ENCODE results near the gene AP4B1.

The AP4B1 gene

DNA sequence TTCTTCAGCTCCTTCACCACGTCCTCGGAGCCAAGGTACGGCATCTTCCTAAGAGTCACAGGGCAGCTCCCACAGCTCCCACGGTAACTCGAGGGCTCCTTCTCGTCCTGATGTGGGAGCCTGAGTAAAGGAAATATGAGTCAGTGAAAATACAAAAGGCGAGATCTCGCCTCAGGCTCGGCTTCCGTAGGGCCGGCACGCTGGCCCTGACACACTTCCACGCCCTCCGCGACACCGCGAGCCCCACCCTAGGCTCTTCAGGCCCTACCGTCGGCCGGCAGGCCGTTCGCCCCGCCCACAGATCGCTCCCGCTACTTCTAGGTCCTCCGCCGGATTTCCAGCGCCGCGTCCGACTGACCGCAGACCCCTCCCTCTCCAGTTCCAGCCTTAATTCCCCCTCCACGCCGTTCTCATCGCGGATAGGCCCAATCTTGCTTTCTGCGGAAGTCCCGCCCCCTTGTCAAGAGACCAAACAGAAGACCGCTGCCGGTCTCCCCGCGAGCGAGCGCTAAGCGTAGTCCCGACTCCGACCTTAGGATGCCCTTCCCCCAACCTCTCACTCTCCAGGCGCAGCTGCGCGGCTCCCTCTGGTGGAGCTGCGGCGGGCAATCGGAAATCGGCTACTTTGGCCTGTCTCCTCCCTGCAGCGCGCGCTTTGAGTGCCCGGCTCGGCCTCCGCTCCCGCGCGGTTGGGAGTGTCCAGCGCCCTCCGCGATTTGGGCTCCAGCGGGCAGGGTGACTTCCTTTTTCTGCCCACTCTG lies at the start of gene AP4B1, which contains the start of gene DCLRE1B:
AP4B1 (minus strand) TSS at position 126 of the 761 bp plus-strand sequence; CDS start at position 44, 82 bp downstream.
DCLRE1B (plus strand) TSS at position 653 of the 761 bp plus-strand sequence. CDS start 261 bp downstream, outside the sequence.
- in situ Hi-C loops (cut with HindIII; ENCODE audit: low sequenced_read_pairs), result no loop called here

DNA sequence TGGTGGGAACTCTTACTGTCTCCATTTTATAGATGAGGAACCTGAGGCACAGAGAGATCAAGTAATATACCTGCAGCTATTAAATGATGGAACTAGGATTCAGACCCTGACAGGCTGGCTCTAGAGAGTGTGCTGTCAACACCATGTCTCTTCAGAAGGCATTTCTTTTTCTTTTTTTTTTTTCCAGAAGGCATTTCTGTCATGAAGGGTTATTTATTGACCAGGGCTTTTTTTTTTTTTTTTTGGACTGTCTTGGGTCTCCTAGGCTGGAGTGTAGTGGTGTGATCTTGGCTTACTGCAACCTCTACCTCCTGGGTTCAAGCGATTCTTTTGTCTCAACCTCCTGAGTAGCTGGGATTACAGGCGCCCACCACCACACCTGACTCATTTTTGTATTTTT lies 47.1 kb upstream of the AP4B1 start:
- in situ Hi-C loops (cut with HindIII; ENCODE audit: low sequenced_read_pairs), result no loop called here

DNA sequence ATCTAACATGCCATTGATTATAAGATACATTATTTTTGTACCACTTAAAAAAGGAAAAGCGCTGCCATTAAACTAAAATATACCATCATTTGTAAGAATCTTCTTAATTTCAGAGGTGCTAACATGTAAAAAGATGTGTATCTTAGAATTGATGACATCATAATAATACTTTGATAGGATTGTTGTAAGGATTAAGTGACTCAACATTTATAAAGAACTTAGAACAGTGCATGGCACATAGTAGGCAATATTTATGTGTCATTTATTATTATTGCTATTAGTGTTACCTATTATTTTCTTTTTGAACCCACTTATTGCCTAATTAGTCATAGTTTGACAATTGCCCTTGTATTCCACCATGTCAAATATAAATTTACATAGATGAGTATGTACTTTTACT lies 46.3 kb upstream of the AP4B1 start:
- in situ Hi-C loops (cut with HindIII; ENCODE audit: low sequenced_read_pairs), result no loop called here

DNA sequence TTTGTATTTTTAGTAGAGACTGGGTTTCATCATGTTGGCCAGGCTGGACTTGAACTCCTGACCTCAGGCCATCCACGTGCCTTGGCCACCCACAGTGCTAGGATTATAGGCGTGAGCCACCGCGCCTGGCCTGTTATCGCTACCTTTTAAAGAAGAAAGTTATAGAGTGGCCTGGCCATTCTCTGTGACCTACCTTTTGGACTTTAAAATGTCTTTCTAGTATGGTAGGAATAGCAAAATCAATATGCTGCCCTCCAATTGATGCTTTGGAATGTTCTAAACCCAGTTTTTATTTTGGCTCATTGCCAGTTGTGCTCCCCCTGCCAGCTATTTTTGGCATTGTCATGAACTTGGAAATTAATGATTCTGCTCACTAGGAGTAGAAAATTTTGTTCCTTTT lies 44.4 kb upstream of the AP4B1 start:
- in situ Hi-C loops (cut with HindIII; ENCODE audit: low sequenced_read_pairs), result loop anchor here (5.0 kb wide), 1 partner anchor 87 kb away; no protein-coding TSS in a partner anchor

DNA sequence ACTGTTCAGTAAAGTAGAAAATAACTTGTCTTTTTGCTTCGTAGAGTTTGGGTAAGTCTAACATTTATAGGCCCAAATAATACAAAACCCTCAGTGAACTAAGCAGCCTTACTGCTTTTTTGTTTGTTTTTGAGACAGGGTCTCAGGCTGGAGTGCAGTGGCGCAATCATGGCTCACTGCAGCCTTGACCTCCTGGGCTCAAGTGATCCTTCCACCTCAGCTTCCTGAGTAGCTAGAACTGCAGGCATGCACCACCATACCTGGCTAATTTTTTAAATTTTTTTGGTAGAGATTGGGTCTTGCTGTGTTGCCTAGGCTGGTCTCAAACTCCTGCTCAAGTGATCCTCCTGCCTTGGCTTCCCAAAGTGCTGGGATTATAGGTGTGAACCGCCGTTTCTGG lies 43.6 kb upstream of the AP4B1 start:
- in situ Hi-C loops (cut with HindIII; ENCODE audit: low sequenced_read_pairs), result loop anchor here (5.0 kb wide), 1 partner anchor 86 kb away; no protein-coding TSS in a partner anchor

DNA sequence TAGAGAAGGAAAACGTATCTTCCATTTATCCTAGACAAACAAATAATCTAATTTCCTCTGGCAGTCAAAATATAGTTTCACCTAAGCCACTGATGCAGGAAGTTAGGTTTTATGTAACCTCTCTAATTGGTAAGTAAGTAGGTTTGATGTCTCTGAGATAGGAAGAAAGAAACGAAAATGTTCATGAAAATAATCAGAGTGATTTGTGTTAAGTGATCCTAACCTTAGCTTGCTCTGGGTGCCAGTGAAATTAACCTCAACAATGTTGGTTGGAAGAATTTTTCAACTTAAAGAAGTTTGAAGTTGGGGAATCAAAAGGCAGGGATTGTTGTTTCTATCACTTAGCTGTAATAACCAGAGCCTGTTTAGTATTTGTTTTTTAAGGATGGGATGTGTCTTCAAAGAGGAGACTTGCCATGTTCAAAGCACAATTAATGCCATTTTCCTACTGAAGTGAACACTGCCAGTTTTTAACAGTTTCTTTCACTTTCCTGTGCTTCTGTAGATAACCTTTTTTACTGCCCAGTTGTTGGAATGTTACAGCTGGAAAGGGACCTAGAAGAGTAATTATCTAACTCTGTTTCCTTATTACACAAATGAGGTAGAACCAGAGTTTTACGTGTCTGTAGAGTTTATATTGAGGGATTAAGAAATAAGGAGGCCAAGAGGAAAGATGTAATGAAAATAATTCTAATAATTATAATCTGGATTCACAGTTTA lies 42.9 kb upstream of the AP4B1 start:
- in situ Hi-C loops (cut with HindIII; ENCODE audit: low sequenced_read_pairs), result loop anchor here (5.0 kb wide), 1 partner anchor 85 kb away; no protein-coding TSS in a partner anchor

DNA sequence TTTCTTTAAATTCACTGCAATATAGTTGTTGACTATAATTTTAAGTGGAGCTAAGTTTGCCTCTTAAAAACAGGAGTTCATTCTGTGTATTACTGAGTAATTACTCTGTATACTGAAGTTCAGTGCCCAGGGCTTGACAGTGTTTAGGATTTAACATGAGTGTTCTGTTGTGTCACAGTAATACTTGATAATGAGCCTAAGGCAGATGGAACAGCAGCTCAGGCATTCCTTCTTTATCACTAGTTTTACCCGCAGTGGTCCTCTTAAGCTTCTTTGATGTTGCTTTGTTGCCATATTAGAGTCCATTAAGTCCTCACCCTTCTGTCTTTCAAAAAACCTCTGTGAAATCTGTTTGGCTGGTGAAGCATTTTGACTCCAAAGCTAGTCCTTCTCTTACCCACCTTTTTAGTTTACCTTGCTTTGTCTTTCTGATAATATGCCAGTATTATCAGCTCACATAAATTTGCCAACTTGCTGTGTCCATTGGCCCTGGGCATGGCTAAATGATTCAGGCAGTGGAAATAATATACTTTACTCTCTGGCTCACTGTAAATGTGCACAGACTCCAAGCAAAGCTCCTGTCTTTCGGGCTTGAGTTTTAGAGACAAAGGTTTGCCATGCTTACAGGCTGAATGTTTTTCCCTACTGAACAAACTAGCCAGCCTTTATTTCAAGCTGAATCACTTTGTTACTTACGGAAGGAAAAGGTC lies 42.2 kb upstream of the AP4B1 start:
- in situ Hi-C loops (cut with HindIII; ENCODE audit: low sequenced_read_pairs), result loop anchor here (5.0 kb wide), 1 partner anchor 85 kb away; no protein-coding TSS in a partner anchor

DNA sequence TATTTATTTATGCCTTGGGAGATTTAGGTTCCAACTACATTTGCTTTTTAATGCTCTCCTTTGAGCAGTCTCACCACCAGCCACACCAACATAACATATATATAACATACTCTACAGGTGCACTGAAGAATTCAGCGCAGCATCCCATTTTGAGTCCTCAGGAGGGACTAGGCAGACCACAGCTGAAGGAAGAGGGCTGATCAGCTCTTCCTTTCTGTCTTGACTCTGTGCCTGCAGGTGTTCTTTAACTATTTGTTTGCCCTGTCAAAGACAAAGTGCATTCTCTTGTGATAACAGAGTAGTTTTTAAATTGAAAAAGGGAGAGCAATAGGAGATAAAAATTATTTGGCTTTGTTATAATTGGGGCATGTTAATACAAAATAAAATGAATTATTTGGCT lies 41.5 kb upstream of the AP4B1 start:
- in situ Hi-C loops (cut with HindIII; ENCODE audit: low sequenced_read_pairs), result loop anchor here (5.0 kb wide), 1 partner anchor 84 kb away; no protein-coding TSS in a partner anchor

DNA sequence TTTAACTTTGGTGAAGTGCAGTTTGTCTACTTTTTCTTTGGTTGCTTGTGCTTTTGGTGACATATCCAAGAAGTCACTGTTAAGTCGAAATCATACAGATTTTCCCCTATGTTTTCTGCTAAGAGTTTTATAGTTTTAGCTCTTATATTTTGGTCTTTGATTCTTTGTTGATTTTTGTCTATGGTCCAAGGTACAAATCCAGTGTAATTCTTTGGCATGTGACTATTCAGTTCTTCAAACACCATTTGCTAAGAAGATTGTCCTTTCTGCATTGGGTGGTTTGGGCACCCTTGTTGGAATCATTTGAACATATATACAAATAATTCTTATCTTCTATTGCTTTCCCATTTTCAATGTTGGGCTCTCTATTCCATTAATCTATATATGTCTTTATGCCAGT lies 40.7 kb upstream of the AP4B1 start:
- in situ Hi-C loops (cut with HindIII; ENCODE audit: low sequenced_read_pairs), result loop anchor here (5.0 kb wide), 1 partner anchor 83 kb away; no protein-coding TSS in a partner anchor

DNA sequence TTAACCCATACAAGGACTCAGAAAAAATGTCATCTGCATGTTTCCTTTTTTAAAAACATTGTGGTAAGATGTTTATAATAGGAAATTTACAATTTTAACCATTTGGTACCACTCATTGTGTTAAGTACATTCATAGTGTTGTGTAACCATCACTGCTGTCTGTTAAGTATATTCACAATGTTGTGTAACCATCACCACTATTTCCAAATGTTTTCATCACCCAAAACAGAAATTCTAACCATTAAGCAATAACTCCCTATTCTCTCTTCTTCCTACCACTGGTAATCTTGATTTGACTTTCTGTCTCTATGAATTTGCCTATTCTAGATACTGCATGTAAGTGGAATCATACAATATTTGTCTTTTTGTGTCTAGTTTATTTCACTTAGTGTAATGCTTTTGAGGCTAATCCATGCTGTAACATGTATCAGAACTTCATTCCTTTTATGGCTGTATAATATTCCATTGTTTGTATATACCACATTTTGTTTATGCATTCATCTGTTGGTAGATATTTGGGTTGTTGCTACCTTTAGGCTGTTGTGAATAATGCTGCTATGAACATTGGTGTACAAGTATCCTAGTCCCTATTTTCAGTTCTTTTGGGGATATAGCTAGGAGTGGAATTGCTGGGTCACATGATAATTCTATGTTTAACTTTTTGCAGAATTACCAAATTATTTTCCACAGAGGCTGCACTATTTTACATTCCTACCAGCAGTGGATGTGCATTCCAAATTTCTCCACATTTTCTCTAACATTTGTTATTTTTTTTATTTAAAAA lies 38.6 kb upstream of the AP4B1 start:
- in situ Hi-C loops (cut with HindIII; ENCODE audit: low sequenced_read_pairs), result no loop called here

DNA sequence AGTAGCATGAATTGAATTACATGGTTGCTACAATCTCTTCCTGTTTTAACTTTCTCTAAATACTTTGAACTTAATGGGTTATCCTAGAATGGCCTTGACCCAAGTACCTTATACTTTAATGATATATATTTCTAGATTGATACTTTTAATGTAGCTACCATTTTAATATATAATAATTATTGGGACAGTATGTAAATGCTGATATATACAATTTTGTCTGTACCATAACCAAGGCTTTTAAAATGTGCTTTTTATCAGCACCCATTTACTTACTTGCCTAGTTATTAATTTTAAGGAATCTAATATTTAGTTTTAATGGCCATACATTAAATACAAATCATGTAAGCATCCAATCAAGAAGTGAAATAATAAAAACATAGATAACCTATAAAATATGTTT lies 37.9 kb upstream of the AP4B1 start:
- in situ Hi-C loops (cut with HindIII; ENCODE audit: low sequenced_read_pairs), result no loop called here

DNA sequence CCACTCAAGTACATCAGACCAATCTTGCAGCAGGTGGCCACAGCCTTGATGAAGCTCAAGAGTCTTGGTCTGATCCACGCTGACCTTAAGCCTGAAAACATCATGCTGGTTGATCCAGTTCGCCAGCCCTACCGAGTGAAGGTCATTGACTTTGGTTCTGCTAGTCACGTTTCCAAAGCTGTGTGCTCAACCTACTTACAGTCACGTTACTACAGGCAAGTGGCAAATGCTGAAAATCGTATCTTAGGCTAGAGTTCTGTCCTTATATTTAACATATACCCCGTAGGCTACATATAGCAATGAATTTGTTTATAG lies 36.6 kb upstream of the AP4B1 start:
- in situ Hi-C loops (cut with HindIII; ENCODE audit: low sequenced_read_pairs), result no loop called here

DNA sequence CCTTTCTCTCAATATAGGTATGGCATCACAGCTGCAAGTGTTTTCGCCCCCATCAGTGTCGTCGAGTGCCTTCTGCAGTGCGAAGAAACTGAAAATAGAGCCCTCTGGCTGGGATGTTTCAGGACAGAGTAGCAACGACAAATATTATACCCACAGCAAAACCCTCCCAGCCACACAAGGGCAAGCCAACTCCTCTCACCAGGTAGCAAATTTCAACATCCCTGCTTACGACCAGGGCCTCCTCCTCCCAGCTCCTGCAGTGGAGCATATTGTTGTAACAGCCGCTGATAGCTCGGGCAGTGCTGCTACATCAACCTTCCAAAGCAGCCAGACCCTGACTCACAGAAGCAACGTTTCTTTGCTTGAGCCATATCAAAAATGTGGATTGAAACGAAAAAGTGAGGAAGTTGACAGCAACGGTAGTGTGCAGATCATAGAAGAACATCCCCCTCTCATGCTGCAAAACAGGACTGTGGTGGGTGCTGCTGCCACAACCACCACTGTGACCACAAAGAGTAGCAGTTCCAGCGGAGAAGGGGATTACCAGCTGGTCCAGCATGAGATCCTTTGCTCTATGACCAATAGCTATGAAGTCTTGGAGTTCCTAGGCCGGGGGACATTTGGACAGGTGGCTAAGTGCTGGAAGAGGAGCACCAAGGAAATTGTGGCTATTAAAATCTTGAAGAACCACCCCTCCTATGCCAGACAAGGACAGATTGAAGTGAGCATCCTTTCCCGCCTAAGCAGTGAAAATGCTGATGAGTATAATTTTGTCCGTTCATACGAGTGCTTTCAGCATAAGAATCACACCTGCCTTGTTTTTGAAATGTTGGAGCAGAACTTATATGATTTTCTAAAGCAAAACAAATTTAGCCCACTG lies 36.0 kb upstream of the AP4B1 start:
- in situ Hi-C loops (cut with HindIII; ENCODE audit: low sequenced_read_pairs), result no loop called here

DNA sequence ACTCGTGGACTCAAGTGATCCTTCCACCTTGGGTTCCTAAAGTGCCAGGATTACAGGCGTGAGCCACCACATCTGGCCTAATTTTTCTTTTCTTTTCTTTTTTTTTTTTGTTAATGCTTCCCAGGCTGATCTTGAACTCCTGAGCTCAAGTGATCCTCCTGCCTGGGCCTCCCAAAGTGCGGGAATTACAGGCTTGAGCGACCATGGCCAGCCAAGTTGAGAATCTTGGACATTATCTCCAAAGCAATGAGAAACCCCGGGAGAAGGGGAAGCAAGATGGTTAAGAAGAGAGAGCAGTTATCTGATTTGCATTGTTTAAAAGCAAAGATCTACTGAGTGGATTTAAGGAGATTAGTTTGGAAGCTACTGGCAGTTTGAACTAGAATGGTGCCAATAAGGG lies 33.6 kb upstream of the AP4B1 start:
- in situ Hi-C loops (cut with HindIII; ENCODE audit: low sequenced_read_pairs), result no loop called here

DNA sequence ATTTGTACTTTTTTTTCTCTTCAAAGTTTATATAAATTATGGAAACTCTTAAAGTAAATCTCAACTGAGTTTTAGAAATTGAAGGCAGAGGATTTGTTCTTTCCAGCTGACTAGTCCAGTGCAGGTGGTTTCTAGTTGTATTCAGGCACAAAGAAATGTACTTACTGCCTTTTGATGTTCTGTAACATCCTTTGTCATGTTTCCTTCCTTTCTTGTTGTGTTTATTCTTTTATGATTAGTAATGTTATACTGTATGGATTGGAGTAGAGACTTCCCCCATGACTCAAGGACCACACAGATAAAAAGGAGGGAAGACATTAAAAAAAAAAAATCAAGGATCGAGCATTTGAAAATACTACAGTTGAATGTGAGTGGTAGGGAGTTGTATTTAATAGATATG lies 32.5 kb upstream of the AP4B1 start:
- in situ Hi-C loops (cut with HindIII; ENCODE audit: low sequenced_read_pairs), result no loop called here

DNA sequence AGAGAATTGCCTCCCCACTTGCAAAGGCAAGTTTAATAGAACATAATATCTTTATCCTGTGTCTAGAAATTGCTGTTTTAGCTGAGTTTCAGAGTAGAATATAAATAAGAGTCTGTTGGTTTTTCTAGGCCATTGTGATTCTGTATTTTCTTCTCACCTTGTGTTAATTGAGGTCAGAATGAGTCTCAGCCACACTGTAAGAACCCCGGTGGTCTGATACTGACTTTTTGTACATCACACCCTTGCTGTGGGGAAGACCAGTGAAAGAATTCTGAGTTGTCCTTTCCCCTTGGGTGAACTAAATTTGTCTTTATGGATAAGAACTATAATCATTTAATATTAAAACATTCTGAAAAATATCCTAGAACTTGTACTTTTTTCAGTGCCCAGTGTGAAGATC lies 31.4 kb upstream of the AP4B1 start:
- in situ Hi-C loops (cut with HindIII; ENCODE audit: low sequenced_read_pairs), result no loop called here

DNA sequence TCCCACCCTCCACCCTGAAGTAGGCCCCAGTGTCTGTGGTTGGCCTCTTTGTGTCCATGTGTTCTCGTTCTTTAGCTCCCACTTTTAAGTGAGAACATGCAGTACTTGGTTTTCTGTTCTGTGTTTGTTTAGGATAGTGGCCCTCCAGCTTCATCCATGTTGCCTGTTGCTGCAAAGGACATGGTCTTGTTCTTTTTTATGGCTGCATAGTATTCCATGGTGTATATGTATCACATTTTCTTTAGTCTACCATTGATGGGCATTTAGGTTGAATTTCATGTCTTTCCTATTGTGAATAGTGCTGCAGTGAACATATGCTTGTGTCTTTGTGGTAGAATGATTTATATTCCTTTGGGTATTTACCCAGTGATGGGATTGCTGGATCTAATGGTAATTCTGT lies 30.6 kb upstream of the AP4B1 start:
- in situ Hi-C loops (cut with HindIII; ENCODE audit: low sequenced_read_pairs), result no loop called here

DNA sequence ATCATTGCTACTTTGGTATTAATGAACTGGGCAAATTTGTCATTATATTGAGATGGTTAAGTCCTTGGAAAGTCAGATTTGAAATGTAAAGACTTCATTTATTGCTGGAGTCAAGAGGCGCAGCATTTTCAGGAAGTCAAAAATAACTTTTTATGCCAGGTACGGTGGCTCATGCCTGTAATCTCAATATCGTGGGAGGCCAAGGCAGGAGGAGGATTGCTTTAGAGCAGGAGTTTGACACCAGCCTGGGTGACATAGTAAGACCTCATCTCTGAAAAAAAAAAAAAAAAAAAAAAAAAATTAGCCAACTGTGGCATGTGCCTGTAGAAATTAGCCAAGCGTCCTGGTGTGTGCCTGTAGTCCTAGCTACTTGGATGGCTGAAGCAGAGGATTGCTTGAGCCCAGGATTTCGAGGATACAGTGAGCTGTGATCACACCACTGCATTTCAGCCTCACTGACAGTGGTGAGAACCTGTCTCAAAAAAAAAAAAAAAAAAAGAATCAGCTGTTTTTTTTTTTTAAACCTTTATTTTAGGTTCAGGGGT lies 30.0 kb upstream of the AP4B1 start:
- in situ Hi-C loops (cut with HindIII; ENCODE audit: low sequenced_read_pairs), result loop anchor here (5.0 kb wide), 1 partner anchor 102 kb away; no protein-coding TSS in a partner anchor

DNA sequence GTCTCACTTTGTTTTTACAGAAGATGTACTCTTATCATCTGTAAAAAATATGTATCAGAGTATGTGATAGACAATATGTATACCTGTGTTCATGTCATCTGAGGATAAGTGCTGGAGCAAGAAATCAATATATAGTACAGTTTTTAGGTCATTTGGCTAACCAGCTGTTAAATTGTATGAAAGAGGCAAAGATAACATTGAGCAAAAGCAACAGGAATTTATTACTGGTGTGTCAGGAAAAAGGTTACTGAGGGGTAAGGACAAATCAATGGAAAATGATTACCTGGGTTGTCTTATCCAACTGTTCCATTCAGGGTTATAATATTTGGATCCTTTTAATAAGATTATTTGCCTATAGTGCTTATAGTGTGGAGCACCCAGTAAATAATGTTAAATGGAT lies 29.4 kb upstream of the AP4B1 start:
- in situ Hi-C loops (cut with HindIII; ENCODE audit: low sequenced_read_pairs), result loop anchor here (5.0 kb wide), 1 partner anchor 102 kb away; no protein-coding TSS in a partner anchor

Measured in endothelial cell of hepatic sinusoid (primary cell).